GM12801 (cell line): Measurements from ENCODE around the gene CXCR2.

Source experiments
- TF ChIP-seq, protein P1 (sequence below): IDR thresholded peaks from one replicate; pipeline ENCODE4 v1.5.1; 2011; ENCODE audit warnings: control low read depth; ENCODE audit not compliant: insufficient read length; ENCODE audit errors: extremely low read depth

CXCR2 gene

GRCh38 chr2:218145124-218145523 is 19.3 kb downstream of the CXCR2 start:
- TF ChIP-seq, protein P1, sequence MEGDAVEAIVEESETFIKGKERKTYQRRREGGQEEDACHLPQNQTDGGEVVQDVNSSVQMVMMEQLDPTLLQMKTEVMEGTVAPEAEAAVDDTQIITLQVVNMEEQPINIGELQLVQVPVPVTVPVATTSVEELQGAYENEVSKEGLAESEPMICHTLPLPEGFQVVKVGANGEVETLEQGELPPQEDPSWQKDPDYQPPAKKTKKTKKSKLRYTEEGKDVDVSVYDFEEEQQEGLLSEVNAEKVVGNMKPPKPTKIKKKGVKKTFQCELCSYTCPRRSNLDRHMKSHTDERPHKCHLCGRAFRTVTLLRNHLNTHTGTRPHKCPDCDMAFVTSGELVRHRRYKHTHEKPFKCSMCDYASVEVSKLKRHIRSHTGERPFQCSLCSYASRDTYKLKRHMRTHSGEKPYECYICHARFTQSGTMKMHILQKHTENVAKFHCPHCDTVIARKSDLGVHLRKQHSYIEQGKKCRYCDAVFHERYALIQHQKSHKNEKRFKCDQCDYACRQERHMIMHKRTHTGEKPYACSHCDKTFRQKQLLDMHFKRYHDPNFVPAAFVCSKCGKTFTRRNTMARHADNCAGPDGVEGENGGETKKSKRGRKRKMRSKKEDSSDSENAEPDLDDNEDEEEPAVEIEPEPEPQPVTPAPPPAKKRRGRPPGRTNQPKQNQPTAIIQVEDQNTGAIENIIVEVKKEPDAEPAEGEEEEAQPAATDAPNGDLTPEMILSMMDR = no peak

- TF ChIP-seq, protein P1 = no peak
Observed at GRCh38 chr2:218146056-218146455, 20.2 kb downstream of the CXCR2 start.

GRCh38 chr2:218149098-218149497 is 23.3 kb downstream of the CXCR2 start:
- TF ChIP-seq, protein P1 = no peak

- TF ChIP-seq, protein P1 = no peak
Observed at GRCh38 chr2:218149848-218150440, 24.1 kb downstream of the CXCR2 start.

GRCh38 chr2:218152172-218152571 is 26.3 kb downstream of the CXCR2 start:
- TF ChIP-seq, protein P1 = no peak

DNA sequence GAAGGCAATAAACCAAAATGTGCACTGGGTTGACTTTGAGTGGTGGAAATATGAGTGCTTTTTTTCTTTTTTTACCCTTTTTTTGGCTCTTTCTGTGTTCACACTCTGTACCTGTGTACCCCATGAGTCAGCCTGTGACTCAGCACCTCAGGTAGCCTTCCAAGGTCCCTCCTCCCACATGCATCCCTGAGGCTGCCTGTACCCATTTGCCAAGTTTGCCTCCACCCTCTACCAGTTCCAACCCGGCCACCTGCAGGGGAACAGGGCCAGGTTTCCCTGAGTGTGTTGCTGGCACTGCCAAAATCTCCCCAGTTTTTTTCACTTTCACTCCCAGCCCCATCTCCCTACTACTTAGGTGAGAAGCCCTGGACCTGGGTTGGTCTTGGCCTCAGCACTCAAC is 26.9 kb downstream of the CXCR2 start:
- TF ChIP-seq, protein P1 = no peak

GRCh38 chr2:218155953-218156479 is 30.2 kb downstream of the CXCR2 start:
- TF ChIP-seq, protein P1 = no peak
